HUES6 (cell line): Measurements from ENCODE around the gene RAD51B.

Experiments
- H3K27ac ChIP-seq: 2 replicates; pipeline ENCODE4 v1.7.0; 2013; ENCODE audit warnings: low read depth, mild to moderate bottlenecking, low read length, inconsistent platforms
- H3K27me3 ChIP-seq: 2 replicates; pipeline ENCODE4 v1.6.1; 2013; ENCODE audit warnings: low read length; ENCODE audit not compliant: control insufficient read depth, insufficient read depth
- H3K36me3 ChIP-seq: 2 replicates; pipeline ENCODE4 v1.6.1; 2013; ENCODE audit warnings: low read length; ENCODE audit not compliant: control insufficient read depth, insufficient read depth
- H3K4me1 ChIP-seq: 2 replicates; pipeline ENCODE4 v1.6.1; 2013; ENCODE audit warnings: low read length; ENCODE audit not compliant: control insufficient read depth, insufficient read depth
- H3K4me3 ChIP-seq: 2 replicates; pipeline ENCODE4 v1.5.1; 2013; ENCODE audit warnings: low read depth, low read length
- H3K9ac ChIP-seq: one replicate; pipeline ENCODE4 v1.6.1; 2013; ENCODE audit warnings: mild to moderate bottlenecking, low read length
- H3K9me3 ChIP-seq: 2 replicates; pipeline ENCODE4 v1.6.1; 2013; ENCODE audit warnings: low read depth, low read length; ENCODE audit not compliant: control insufficient read depth, insufficient read depth

RAD51B gene

GRCh38 chr14:68166731-68167382 lies 347.3 kb downstream of the RAD51B start:
- Histone ChIP-seq H3K4me1 (peaks cover 12% of the 10 kb centered on the region), H3K27ac (no peak overlapping the region)

GRCh38 chr14:68167383-68168087 lies 348.0 kb downstream of the RAD51B start:
- H3K4me1 ChIP-seq, result peaks cover 12% of the 10 kb centered on the region
- no peak overlapping the region for H3K27ac ChIP-seq
- H3K4me3 ChIP-seq, result no peak overlapping the region
- H3K27me3 ChIP-seq, result no peaks in the 10 kb centered on the region
- no peaks in the 10 kb centered on the region for H3K9me3 ChIP-seq
- H3K36me3 ChIP-seq, result no peaks in the 10 kb centered on the region
- no peak overlapping the region for H3K9ac ChIP-seq

More at GRCh38 chr14:68166731-68167382, 347.3 kb downstream of the RAD51B start:
- no peak overlapping the region for H3K9ac ChIP-seq
- no peaks in the 10 kb centered on the region for H3K36me3 ChIP-seq
- H3K9me3 ChIP-seq, result no peaks in the 10 kb centered on the region
- H3K27me3 ChIP-seq, result no peaks in the 10 kb centered on the region
- no peak overlapping the region for H3K4me3 ChIP-seq

GRCh38 chr14:68168460-68169109 lies 349.0 kb downstream of the RAD51B start:
- no peaks in the 10 kb centered on the region for H3K27me3 ChIP-seq
- H3K27ac ChIP-seq, result no peak overlapping the region
- no peaks in the 10 kb centered on the region for H3K36me3 ChIP-seq
- H3K9me3 ChIP-seq, result no peaks in the 10 kb centered on the region
- H3K4me3 ChIP-seq, result no peak overlapping the region
- peaks cover 12% of the 10 kb centered on the region for H3K4me1 ChIP-seq
- H3K9ac ChIP-seq, result no peak overlapping the region

GRCh38 chr14:68172216-68172615 lies 352.6 kb downstream of the RAD51B start:
- H3K9ac ChIP-seq, result no peak overlapping the region
- no peak overlapping the region for H3K27ac ChIP-seq

GRCh38 chr14:68172627-68173026 lies 353.0 kb downstream of the RAD51B start:
- Histone ChIP-seq H3K9ac (no peak overlapping the region), H3K9me3 (no peaks in the 10 kb centered on the region), H3K27me3 (no peaks in the 10 kb centered on the region), H3K4me1 (peaks cover under 1% of the 10 kb centered on the region; the same call in 1 of the 2 replicates), H3K4me3 (no peak overlapping the region), H3K36me3 (no peaks in the 10 kb centered on the region), H3K27ac (no peak overlapping the region)

More at GRCh38 chr14:68172216-68172615, 352.6 kb downstream of the RAD51B start:
- Histone ChIP-seq H3K4me3 (no peak overlapping the region), H3K27me3 (no peaks in the 10 kb centered on the region), H3K9me3 (no peaks in the 10 kb centered on the region), H3K36me3 (no peaks in the 10 kb centered on the region), H3K4me1 (no peaks in the 10 kb centered on the region)

- Histone ChIP-seq H3K4me1 (peaks cover 7% of the 10 kb centered on the region), H3K27me3 (no peaks in the 10 kb centered on the region), H3K9me3 (no peaks in the 10 kb centered on the region), H3K9ac (no peak overlapping the region), H3K4me3 (no peak overlapping the region), H3K27ac (no peak overlapping the region), H3K36me3 (no peaks in the 10 kb centered on the region)
Observed at GRCh38 chr14:68173227-68173972, 353.8 kb downstream of the RAD51B start.

- Histone ChIP-seq H3K4me3 (no peak overlapping the region), H3K9me3 (no peaks in the 10 kb centered on the region), H3K4me1 (peaks cover 17% of the 10 kb centered on the region), H3K27ac (no peak overlapping the region), H3K27me3 (no peaks in the 10 kb centered on the region), H3K9ac (no peak overlapping the region), H3K36me3 (no peaks in the 10 kb centered on the region)
Observed at GRCh38 chr14:68174446-68174845, 354.9 kb downstream of the RAD51B start.

- H3K36me3 ChIP-seq, result no peaks in the 10 kb centered on the region
- H3K27ac ChIP-seq, result no peak overlapping the region
- H3K27me3 ChIP-seq, result no peaks in the 10 kb centered on the region
- no peaks in the 10 kb centered on the region for H3K9me3 ChIP-seq
- H3K9ac ChIP-seq, result no peak overlapping the region
- H3K4me3 ChIP-seq, result no peak overlapping the region
- peaks cover 34% of the 10 kb centered on the region for H3K4me1 ChIP-seq
Observed at GRCh38 chr14:68176687-68177086, 357.1 kb downstream of the RAD51B start.

- no peak overlapping the region for H3K9ac ChIP-seq
- H3K27ac ChIP-seq, result no peak overlapping the region
- peaks cover 34% of the 10 kb centered on the region for H3K4me1 ChIP-seq
- no peaks in the 10 kb centered on the region for H3K36me3 ChIP-seq
- H3K27me3 ChIP-seq, result no peaks in the 10 kb centered on the region
- no peaks in the 10 kb centered on the region for H3K9me3 ChIP-seq
- no peak overlapping the region for H3K4me3 ChIP-seq
Observed at GRCh38 chr14:68177728-68178127, 358.1 kb downstream of the RAD51B start.

GRCh38 chr14:68178282-68178681 lies 358.7 kb downstream of the RAD51B start:
- Histone ChIP-seq H3K27ac (no peak overlapping the region), H3K9me3 (no peaks in the 10 kb centered on the region), H3K27me3 (no peaks in the 10 kb centered on the region), H3K36me3 (no peaks in the 10 kb centered on the region), H3K9ac (no peak overlapping the region), H3K4me3 (no peak overlapping the region), H3K4me1 (peaks cover 34% of the 10 kb centered on the region)
